Measurements from ENCODE around the gene IGF2BP2. TPM values are rescaled to one million over a fixed set of nuclear protein-coding genes. Genes with fewer than 3 reads are reported as not detected.
"Not testable (repeated sequence)": the region's sequence is repeated elsewhere in the genome, so short reads cannot be mapped to it uniquely, and the experiment has no call there.

Gene IGF2BP2
- polyA plus RNA-seq, 1 experiment = 2.0 TPM

DNA sequence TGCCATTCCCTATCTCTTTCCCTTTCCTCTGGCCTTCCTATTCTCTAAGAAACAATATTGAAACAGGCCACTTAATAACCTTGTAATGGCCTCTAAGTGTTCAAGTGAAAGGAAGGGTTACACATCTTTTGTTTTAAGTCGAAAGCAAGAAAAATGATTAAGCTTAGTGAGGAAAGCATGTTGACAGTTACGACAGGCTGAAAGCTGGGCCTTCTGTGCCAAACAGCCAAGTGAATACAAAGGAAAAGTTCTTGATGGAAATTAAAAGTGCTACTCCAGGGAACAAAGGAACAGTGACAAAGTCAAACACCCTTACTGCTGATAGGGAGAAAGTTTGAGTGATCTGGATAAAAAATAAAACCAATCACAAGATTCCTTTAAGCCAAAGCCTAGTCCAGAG lies 184.5 kb downstream of the IGF2BP2 start:
- POLR2A ChIA-PET = no interaction called here
- H3K27me3 ChIP-seq (ENCODE audit: control insufficient read depth, insufficient read depth, low read length) = no peaks in the 10 kb centered on the region
- no peak for TF ChIP-seq CTCF (IDR thresholded peaks at IDR 0.05; ENCODE audit: insufficient read depth, low read depth, low read length)
- no peak overlapping the region for H3K4me3 ChIP-seq (ENCODE audit: low read depth, low read length)
- H3K36me3 ChIP-seq (ENCODE audit: control insufficient read depth, insufficient read depth, low read length) = peaks cover 7% of the 10 kb centered on the region; the same call in 1 of the 2 replicates
- DNase-seq (ENCODE audit: low read depth) = no peak
- CTCF ChIA-PET = interaction anchor here (1.8 kb wide), 1 partner anchor 20 kb away, joined by 5 read pairs; no protein-coding TSS in a partner anchor

DNA sequence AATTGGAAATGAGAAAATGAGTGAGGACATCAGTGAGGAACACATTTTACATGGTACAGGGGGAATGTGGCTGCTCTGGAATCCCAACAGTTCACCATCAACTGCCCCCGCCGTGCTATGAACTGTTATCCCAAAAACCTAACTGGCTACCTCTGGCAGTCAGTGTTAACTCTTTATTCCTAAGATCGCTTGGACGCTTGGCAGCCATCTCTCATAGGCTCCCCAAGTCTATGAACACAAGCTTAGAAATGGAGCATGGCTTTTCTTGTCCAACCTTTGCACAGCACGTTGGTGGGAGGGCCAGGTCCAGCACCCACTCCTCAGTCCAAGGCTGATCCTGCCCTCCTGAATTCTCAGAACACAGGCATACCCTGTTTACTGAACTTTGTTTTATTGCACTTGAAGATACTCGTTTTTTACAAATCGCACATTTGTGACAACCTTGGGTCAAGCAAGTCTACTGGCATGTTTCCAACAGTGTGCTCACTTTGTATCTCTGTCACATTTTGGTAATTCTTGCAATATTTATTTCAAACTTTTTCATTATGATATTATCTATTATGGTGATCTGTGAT lies 185.1 kb downstream of the IGF2BP2 start:
- ChIA-PET CTCF (interaction anchor here (0.7 to 1.5 kb wide), 2 partner anchors 8 to 97 kb away, joined by 3 to 4 read pairs; no protein-coding TSS in a partner anchor), POLR2A (no interaction called here)
- Histone ChIP-seq H3K27me3 (ENCODE audit: control insufficient read depth, insufficient read depth, low read length) (no peaks in the 10 kb centered on the region), H3K36me3 (ENCODE audit: control insufficient read depth, insufficient read depth, low read length) (peaks cover 7% of the 10 kb centered on the region; the same call in 1 of the 2 replicates), H3K4me3 (ENCODE audit: low read depth, low read length) (no peak overlapping the region)
- no peak for DNase-seq (ENCODE audit: low read depth)
- TF ChIP-seq CTCF (IDR thresholded peaks at IDR 0.05; ENCODE audit: insufficient read depth, low read depth, low read length) = no peak

GRCh38 chr3:185638651-185639050 lies 186.2 kb downstream of the IGF2BP2 start:
- H3K27me3 ChIP-seq (ENCODE audit: control insufficient read depth, insufficient read depth, low read length); POLR2A ChIA-PET; DNase-seq (ENCODE audit: low read depth); H3K4me3 ChIP-seq (ENCODE audit: low read depth, low read length); H3K36me3 ChIP-seq (ENCODE audit: control insufficient read depth, insufficient read depth, low read length): not testable (repeated sequence)
- CTCF ChIA-PET = interaction anchor here (0.7 to 1.6 kb wide), 3 partner anchors 9 to 40 kb away, joined by 3 to 4 read pairs (median 4); no protein-coding TSS in a partner anchor

DNA sequence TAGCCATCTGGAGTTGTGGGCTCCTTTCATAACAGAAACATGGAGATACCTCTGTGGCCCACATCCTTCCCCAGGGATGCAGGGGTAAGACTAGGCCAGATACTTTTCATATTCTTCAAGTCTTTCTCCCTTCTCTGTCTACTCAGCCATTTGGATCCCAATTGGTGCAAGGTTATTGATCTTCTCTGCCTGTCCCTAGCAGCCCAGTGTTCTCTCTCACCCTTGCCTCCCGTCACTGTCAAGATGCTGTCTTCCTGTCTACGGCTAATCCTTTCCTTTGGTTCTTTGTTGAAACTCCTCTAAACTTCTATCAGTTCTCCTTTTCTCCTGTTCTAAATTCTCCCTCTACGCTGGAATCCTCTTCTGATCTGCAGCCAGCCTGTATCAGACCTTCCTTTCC lies 187.5 kb downstream of the IGF2BP2 start:
- no peak for DNase-seq (ENCODE audit: low read depth)
- H3K4me3 ChIP-seq (ENCODE audit: low read depth, low read length) = no peak overlapping the region
- POLR2A ChIA-PET = no interaction called here
- TF ChIP-seq CTCF (IDR thresholded peaks at IDR 0.05; ENCODE audit: insufficient read depth, low read depth, low read length) = no peak
- CTCF ChIA-PET = no interaction called here
- no peaks in the 10 kb centered on the region for H3K27me3 ChIP-seq (ENCODE audit: control insufficient read depth, insufficient read depth, low read length)
- 0 out of 2 replicates have a peak, but pooled peaks cover 1% of the 10 kb centered on the region for H3K36me3 ChIP-seq (ENCODE audit: control insufficient read depth, insufficient read depth, low read length)

DNA sequence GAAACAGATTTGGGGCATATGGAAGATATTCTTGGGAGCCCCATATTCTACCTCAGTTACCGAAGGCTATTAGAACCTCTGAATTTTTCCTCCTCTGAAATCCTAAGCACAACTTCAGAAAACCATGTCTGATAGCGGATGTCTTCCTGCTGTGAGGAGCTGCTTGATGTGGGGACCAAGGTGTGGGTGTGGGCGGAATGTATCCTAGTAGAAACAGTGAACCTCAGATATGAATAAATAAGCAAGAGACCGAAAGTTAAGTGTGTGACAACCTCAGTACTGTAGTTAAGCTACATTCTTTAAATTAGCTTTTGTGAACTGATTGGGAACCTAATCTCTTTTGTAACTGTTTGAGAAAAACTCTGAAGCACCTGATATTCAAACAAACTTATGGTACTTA lies 191.8 kb downstream of the IGF2BP2 start:
- Histone ChIP-seq H3K27me3 (ENCODE audit: control insufficient read depth, insufficient read depth, low read length) (no peaks in the 10 kb centered on the region), H3K36me3 (ENCODE audit: control insufficient read depth, insufficient read depth, low read length) (no peaks in the 10 kb centered on the region), H3K4me3 (ENCODE audit: low read depth, low read length) (no peak overlapping the region)
- no peak for DNase-seq (ENCODE audit: low read depth)
- ChIA-PET CTCF (no interaction called here), POLR2A (no interaction called here)
- TF ChIP-seq CTCF (IDR thresholded peaks at IDR 0.05; ENCODE audit: insufficient read depth, low read depth, low read length) = no peak
